DND-41 (cell line): ENCODE results near the gene DAD1.

Source experiments
- ATAC-seq: fragments of 200-7000 bp; cut with Tn5 transposase; 3 replicates; pipeline ENCODE4 v1.9.1; 2021; ENCODE audit warnings: low read depth; ENCODE audit not compliant: insufficient read depth
- DNase-seq: peaks from one replicate; pipeline ENCODE4 v3.0.0-alpha.2; 2020
- H2AFZ ChIP-seq: 2 replicates; pipeline ENCODE4 v1.6.0; 2012; ENCODE audit warnings: low read depth, low read length
- H3K27ac ChIP-seq: 2 replicates; pipeline ENCODE4 v1.5.1; 2012; ENCODE audit warnings: low read length, inconsistent platforms
- H3K27me3 ChIP-seq: fragments of 200-600 bp; sonication (generic); 2 replicates; pipeline ENCODE4 v1.6.0; 2012; ENCODE audit warnings: low read length, mild to moderate bottlenecking, inconsistent platforms; ENCODE audit not compliant: insufficient read depth, poor library complexity
- H3K36me3 ChIP-seq: 2 replicates; pipeline ENCODE4 v1.5.1; 2012; ENCODE audit warnings: low read length, inconsistent platforms; ENCODE audit not compliant: insufficient read depth
- H3K4me1 ChIP-seq: 2 replicates; pipeline ENCODE4 v1.5.1; 2012; ENCODE audit warnings: mild to moderate bottlenecking, low read length; ENCODE audit not compliant: insufficient read depth
- H3K4me2 ChIP-seq: 2 replicates; pipeline ENCODE4 v1.6.0; 2012; ENCODE audit warnings: mild to moderate bottlenecking, moderate library complexity, low read length, inconsistent platforms; ENCODE audit not compliant: insufficient read depth
- H3K4me3 ChIP-seq, 2 experiments: fragments of 200-600 bp in 1 of 2; shearing (Covaris generic) in 1 of 2; 2 replicates each; pipeline ENCODE4 v1.5.1; 2012 to 2016; ENCODE audit warnings: inconsistent platforms in 2 of 2, low read length in 2 of 2, mild to moderate bottlenecking in 2 of 2, low read depth in 1 of 2, moderate library complexity in 1 of 2
- H3K79me2 ChIP-seq: 2 replicates; pipeline ENCODE4 v1.6.0; 2012; ENCODE audit warnings: low read length, inconsistent platforms; ENCODE audit not compliant: insufficient read depth
- H3K9ac ChIP-seq: 2 replicates; pipeline ENCODE4 v1.6.0; 2012; ENCODE audit warnings: low read depth, mild to moderate bottlenecking, inconsistent platforms, low read length, moderate library complexity
- H3K9me3 ChIP-seq: 2 replicates; pipeline ENCODE4 v1.5.1; 2012; ENCODE audit warnings: low read length, moderate library complexity, mild to moderate bottlenecking, inconsistent platforms; ENCODE audit not compliant: insufficient read depth, severe bottlenecking
- H4K20me1 ChIP-seq: 2 replicates; pipeline ENCODE4 v1.6.0; 2012; ENCODE audit warnings: low read length; ENCODE audit not compliant: insufficient read depth
- CTCF ChIP-seq: IDR thresholded peaks from 2 replicates; pipeline ENCODE4 v1.5.1; 2012; ENCODE audit warnings: borderline replicate concordance, low read length, moderate library complexity, mild to moderate bottlenecking; ENCODE audit not compliant: poor library complexity, severe bottlenecking; ENCODE audit errors: extremely low read depth
- EZH2 ChIP-seq: IDR thresholded peaks from 3 replicates; pipeline ENCODE4 v1.6.1; 2012; ENCODE audit warnings: borderline replicate concordance, low read depth, mild to moderate bottlenecking, moderate library complexity, low read length, inconsistent platforms; ENCODE audit not compliant: severe bottlenecking

Gene DAD1

GRCh38 chr14:22577334-22577908 lies 11.6 kb downstream of the DAD1 start:
- TF ChIP-seq CTCF (no peak), EZH2 (no peak)
- peaks cover 17% of the 10 kb centered on the region for H4K20me1 ChIP-seq
- H3K4me2 ChIP-seq: no peak overlapping the region
- no peaks in the 10 kb centered on the region for H3K4me1 ChIP-seq
- no peak for DNase-seq
- H3K27ac ChIP-seq: no peak overlapping the region
- ATAC-seq: no peak
- H3K79me2 ChIP-seq: peaks cover 14% of the 10 kb centered on the region
- H2AFZ ChIP-seq: no peak overlapping the region
- no peak overlapping the region for H3K9ac ChIP-seq
- H3K36me3 ChIP-seq: peaks cover 31% of the 10 kb centered on the region
- H3K9me3 ChIP-seq: no peaks in the 10 kb centered on the region
- H3K4me3 ChIP-seq: no peak overlapping the region
- H3K27me3 ChIP-seq: no peaks in the 10 kb centered on the region

- Histone ChIP-seq H4K20me1 (peaks cover 25% of the 10 kb centered on the region), H3K4me2 (no peak overlapping the region), H3K9me3 (no peaks in the 10 kb centered on the region), H3K27me3 (no peaks in the 10 kb centered on the region), H3K4me3 (no peak overlapping the region), H3K27ac (no peak overlapping the region), H2AFZ (no peak overlapping the region), H3K36me3 (peaks cover 54% of the 10 kb centered on the region), H3K4me1 (no peaks in the 10 kb centered on the region), H3K9ac (no peak overlapping the region), H3K79me2 (peaks cover 6% of the 10 kb centered on the region)
- DNase-seq (no peak), ATAC-seq (no peak)
- no peak for TF ChIP-seq EZH2
- TF ChIP-seq CTCF: no peak
These were observed 15.2 kb downstream of the DAD1 start for GRCh38 chr14:22573804-22574203.

GRCh38 chr14:22572562-22573058 lies 16.4 kb downstream of the DAD1 start:
- Histone ChIP-seq H3K9me3 (no peaks in the 10 kb centered on the region), H3K27ac (no peak overlapping the region), H3K36me3 (peaks cover 64% of the 10 kb centered on the region), H3K4me1 (no peaks in the 10 kb centered on the region), H3K27me3 (no peaks in the 10 kb centered on the region), H3K9ac (no peak overlapping the region), H3K79me2 (peaks cover 7% of the 10 kb centered on the region), H2AFZ (no peak overlapping the region), H4K20me1 (peaks cover 35% of the 10 kb centered on the region), H3K4me2 (no peak overlapping the region), H3K4me3 (no peak overlapping the region)
- TF ChIP-seq EZH2 (no peak), CTCF (no peak)
- ATAC-seq (no peak), DNase-seq (no peak)
